ENCODE data around the gene CRYBA2.

CRYBA2 gene

DNA sequence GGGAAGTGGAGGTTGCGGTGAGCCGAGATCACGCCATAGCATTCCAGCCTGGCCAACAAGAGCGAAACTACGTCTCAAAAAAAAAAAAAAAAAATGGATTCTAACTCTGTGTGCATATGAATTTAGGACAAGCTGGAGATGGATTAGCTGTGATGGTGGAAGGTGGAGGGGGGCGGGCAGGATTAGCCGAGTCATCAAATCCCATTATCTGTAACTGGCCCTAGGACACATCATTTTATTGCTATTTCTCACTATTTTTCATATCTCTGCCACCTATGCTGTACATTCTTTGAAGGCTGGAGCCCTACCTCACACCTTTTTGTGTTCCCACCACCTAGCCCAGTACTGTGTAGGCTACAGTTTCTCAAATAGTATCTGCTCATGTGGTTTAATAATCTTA, 41.1 kb downstream of the CRYBA2 start:
- no peak for DNase-seq

DNA sequence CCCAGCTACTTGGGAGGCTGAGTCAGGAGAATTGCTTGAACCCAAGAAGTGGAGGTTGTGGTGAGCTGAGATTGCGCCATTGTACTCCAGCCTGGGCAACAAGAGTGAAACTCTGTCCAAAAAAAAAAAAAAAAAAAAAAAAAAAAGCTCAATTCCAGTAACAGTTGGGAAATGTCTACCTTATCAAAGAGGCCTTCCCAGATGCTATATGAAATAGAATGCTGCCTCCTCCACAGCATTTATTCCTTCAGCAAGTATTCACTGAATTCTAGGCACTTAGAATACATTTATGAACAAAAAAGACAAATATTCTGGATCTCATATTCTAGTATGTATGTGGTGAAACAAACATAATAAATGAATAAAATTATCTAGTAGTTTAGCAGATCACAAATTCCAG, 46.6 kb downstream of the CRYBA2 start:
- DNase-seq: no peak

DNA sequence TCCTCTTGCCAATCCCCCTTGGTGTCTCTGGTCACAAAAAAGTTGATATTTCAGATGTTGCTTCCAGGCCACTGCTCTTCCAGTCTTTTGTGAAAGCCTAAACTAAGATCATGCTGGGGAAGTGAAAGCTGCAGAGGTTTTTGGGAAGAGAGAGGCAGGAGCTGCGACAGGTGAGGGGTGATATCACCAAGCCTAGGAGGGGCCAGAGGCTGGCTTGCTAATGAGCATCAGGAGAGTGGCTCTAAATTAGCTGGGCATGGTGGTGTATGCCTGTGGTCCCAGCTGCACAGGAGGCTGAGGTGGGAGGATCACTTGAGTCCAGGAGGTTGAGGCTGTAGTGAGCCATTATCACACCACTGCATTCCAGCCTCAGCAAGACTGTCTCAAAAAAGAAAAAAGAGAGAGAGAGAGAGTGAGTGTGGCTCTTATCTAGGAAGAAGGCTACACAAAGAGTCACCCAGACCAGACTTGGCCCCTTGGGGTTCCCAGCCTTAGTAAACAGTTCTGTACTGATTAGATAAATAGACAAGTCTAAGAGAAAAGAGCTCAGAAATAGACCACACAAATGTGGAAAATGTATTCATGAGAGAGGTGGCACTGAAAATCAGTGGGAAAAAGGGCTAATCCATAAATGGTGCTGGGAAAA, 48.3 kb downstream of the CRYBA2 start:
- no peak for DNase-seq

Measured in activated CD8-positive, alpha-beta memory T cell treated with anti-CD3 and anti-CD28 coated beads, Interleukin-2, amount 50 U/mL, for 48 hours (primary cell).